HK-2 (cell line): ENCODE data around the gene ADISSP.

ENCODE experiments used
- DNase-seq: peaks from one replicate; pipeline ENCODE4 v3.0.0-alpha.2; 2018; ENCODE audit not compliant: unreplicated experiment

Gene ADISSP

GRCh38 chr20:3738111-3739053, 29.2 kb downstream of the ADISSP start:
- no peak for DNase-seq

GRCh38 chr20:3735768-3736167, 31.8 kb downstream of the ADISSP start:
- no peak for DNase-seq

GRCh38 chr20:3734111-3734843, 33.3 kb downstream of the ADISSP start:
- no peak for DNase-seq

DNA sequence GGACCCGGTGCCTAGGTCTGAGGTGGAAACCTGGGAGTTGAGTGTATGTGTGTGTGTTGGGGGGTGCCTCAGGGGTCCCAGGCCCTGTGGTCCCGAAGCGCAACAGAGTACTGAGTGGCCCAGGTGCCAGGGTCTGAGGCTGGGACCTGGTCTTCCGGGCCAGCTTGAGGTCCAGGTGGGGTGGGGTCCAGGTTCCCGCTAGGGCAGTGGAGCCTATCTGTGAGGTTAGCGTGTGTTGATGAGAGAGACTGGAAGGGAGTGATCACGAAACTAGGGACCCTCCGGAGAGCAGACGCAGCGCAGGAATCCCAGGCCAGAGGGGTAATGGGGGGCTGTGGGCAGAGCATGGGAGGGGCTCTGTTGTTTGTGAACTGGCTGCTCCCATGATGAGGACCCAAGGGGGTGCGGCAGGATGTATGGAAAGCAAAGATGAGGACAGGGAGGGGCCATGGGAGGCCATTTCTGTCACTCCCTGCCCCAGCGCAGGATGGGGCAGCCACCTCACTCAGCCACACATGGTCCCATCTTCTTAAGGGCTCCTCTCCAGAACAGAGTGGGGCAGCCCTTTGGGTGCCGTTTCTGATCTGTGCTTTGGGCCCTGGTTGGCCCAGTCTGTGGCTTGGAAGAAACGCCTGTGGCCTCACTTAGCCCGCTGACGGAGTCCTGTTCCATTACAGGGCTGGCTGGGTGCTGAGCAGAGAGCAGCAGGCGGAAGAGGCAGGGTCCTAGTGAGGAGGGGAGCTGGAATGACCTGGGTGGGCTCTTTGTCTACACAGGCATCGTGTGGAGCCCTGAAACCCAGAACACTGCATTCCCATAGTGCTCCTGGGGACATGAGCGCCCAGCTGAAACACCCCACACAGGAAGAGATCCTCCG, 34.2 kb downstream of the ADISSP start:
- no peak for DNase-seq

DNA sequence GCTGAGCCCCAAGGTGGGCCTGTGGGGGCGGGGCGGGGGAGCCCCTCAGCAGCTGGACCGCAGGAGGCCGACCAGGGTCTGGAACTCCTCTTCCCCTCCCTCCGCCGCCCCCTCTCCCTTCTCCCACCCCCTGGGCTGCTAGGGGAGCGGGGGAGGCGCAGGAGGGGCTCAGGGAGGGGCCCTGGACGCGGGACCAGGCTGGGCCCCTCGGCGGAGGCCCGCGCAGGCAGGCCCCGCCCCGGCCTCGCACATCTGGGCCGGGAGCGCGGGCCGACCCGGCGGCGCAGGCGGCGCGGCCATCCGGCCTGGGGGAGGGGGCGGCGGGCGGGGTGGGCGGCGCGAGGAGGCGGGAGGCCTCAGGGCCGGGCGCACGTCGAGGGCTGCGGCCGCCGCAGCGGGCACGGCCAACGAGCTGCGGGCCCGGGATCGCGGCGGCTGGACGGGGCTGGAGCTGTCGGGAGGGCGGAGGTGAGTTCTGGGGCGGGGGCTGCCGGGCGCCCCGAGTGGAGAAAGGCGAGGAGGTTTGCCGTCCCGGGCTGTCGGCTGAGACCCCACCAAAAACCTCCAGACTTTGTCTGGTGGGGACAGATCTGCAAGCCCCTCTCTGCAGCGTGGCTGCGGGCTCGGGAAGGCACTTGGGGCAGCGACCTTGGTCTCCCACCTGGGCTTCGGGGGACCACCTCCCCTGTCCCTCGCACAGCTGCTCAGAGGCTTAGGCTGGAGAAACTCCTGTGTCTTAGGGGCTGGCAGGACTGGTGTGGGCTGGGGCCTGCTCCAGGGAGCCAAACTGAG, 35.0 kb downstream of the ADISSP start, which contains the start of gene HSPA12B:
Gene HSPA12B, plus strand, starts transcription at position 359 of the 792 bp plus-strand sequence. CDS start 5,990 bp downstream, outside the sequence.
- no peak for DNase-seq

DNA sequence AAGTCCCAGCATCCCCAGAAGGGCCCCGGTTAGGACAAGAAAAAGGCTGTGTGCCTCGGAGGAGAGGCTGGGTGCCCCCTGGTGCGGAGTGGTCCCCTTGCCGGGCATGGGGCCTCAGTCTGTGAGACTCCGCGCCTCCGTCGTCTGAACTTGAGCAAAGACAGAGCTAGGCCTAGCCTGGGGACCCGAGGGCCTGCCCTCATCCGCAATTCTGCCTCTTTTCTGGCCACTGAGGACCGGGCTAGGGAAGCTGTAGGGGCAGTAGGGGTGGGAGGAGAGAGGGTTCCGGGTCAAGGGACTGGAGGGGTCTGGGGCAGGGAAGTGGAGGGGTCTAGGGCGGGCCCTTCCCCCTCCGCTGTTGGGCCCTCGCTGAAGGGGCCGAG, 35.6 kb downstream of the ADISSP start:
- DNase-seq: no peak

DNA sequence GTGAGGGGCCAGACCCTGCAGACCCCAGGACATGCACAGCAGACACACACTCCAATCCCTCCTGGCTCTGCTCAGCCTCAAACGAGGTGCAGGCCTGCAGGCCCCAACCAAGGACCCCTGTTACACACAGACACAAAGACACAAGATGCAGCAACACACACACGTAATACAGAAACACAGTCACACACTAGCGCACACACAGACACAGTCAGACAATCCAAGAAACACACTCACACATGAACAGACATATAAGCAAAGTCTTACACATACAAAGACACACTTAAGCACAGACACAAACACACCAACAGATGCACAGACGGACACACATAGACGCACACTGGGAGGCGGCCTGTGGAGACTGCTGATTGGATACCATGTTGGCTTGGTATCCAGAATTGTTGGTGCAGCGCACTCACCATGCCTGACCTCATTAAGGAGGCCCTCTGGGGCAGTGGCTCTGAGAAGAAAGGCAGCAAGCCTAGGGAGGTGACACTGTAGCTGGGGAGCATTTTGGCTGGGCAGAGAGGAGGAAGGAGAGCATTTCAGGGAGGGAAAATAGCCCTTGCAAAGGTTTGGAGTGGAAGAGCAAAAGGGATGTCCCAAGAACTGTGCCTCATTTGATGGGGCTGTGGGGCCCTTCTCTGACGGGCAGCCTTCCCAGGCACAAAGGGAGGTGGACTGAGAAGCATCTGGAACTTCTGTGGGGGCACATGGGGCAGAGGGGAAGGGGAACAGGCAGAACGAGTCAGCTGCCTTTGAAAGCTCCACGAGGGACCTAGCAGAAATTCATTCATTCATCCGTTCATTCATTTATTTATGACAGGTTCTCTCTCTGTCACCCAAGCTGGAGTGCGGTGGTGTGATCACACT, 36.5 kb downstream of the ADISSP start:
- DNase-seq: no peak

GRCh38 chr20:3729811-3730540, 37.6 kb downstream of the ADISSP start:
- DNase-seq: no peak

GRCh38 chr20:3729378-3729777, 38.2 kb downstream of the ADISSP start:
- no peak for DNase-seq

GRCh38 chr20:3728876-3729275, 38.7 kb downstream of the ADISSP start:
- no peak for DNase-seq

- DNase-seq: no peak
Measured at GRCh38 chr20:3728354-3728753, 39.2 kb downstream of the ADISSP start.

DNA sequence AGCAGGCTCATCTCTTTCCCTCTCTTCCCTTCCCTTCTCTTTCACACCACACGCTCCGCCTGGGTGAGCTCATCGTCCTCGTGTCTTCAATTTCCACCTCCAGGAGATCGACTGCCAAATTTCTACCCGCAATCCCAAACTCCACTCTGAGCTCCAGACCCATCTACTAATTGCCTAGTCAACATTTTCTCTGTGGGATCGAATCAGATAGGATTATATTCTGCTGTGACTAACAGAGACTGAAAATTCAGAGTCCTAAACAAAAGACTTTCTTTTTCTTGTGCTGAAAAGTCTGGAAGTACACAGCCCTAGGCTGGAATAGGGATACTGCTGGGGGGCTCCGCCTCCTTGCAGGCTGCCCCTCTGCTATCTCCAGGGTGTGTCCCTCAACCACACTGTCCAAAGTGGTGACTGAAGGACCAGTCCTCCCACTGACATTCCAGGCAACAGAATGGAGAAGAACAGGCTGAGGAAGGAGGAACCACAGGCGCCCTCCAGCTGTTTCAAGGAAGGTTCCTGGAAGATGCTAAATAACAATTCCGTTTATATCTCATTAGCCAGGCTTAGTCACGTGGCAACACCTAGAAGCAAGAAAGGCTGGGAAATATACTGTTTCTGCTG, 40.0 kb downstream of the ADISSP start:
- no peak for DNase-seq

GRCh38 chr20:3724356-3724755, 43.2 kb downstream of the ADISSP start:
- DNase-seq: no peak

GRCh38 chr20:3723284-3723683, 44.3 kb downstream of the ADISSP start:
- DNase-seq: no peak

GRCh38 chr20:3721912-3722311, 45.6 kb downstream of the ADISSP start:
- no peak for DNase-seq

GRCh38 chr20:3720626-3721025, 46.9 kb downstream of the ADISSP start:
- no peak for DNase-seq

DNA sequence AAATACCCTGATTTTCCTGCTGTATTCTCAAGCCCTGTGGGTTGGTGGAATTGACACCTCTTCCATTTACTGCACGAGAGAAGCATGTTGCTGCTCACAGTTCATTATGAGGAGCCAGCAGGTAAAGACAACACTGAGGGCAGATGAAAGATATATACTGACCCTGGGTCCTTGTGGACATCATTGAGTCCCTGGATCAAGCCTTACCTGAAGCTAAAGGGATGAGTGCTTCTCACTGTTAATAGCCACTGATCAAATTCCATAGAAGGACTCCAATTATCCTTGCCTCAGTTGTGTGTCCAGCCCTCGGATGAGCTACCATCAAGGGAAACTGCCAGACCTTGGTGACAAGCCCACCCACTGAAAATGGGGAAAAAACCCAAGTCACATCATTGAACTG, 47.5 kb downstream of the ADISSP start:
- no peak for DNase-seq

- no peak for DNase-seq
Measured at GRCh38 chr20:3719046-3719445, 48.5 kb downstream of the ADISSP start.
